ENCODE results near the gene DYNC2I2.
"Not testable (repeated sequence)": the region's sequence is repeated elsewhere in the genome, so short reads cannot be mapped to it uniquely, and the experiment has no call there.

The DYNC2I2 gene

DNA sequence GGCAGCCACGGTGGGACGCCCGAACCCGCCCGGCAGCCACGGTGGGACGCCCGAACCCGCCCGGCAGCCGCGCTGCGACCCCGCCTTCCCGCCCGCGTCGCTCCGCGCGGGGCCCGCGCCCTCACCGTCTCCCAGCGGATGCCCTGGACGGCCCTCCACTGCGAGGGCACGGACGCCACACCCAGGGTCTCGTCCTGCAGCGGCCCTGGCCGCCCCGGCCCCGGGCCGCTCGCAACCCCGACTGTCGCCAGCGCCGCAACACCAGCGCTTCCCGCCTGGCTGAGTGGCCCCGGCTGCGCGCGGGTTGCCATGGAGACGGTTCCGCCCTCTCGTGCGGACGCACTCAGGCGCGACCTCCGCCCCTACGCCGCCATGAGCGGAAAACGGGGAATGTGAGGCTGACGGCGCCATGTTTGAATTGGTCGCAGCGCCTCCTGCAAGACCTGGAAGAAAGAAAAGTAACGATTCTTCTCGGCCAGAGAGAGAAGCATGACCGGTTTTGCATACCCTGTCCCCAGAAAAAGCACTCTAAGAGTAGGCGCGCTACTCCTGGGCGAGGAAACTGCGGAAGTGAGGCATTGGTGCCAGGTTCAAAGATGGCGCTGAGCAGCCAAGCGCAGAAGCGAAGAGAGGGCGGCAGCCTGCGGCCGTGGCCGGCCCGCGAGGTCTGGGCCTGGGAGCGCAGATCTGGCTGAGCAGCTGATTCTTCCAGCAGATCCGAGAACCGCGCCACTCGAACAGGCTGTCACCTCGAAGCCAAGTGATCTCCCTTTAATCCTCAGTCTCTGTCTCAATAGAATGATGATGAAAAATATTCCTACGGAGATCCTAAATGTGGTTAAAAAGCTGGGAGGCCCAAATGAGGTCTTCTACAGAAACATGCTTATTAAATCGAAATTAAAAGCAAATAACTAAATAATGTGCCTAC is at the start of gene DYNC2I2:
TSS of gene DYNC2I2 (minus strand) at position 432 of the 928 bp plus-strand sequence. CDS start at position 311, 121 bp downstream.
- DNase-seq, result peak; percentile 93

DNA sequence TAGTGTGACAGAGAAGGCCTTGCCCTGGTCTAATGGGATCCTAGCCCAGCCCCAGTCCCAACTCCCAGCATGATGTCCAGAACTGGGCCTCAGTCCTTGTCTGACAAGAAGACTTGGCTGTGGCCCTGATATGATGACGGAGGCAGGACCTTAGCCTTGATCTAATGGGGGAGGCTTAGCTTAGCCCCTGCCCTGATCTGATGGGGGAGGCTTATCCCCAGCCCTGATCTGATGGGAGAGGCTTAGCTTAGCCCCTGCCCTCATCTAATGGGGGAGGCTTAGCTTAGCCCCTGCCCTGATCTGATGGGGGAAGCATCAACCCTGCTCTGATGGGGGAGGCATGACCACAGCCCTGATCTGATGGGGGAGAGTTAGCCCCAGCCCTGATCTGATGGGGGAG is 49.4 kb upstream of the DYNC2I2 start:
- no peak for DNase-seq

DNA sequence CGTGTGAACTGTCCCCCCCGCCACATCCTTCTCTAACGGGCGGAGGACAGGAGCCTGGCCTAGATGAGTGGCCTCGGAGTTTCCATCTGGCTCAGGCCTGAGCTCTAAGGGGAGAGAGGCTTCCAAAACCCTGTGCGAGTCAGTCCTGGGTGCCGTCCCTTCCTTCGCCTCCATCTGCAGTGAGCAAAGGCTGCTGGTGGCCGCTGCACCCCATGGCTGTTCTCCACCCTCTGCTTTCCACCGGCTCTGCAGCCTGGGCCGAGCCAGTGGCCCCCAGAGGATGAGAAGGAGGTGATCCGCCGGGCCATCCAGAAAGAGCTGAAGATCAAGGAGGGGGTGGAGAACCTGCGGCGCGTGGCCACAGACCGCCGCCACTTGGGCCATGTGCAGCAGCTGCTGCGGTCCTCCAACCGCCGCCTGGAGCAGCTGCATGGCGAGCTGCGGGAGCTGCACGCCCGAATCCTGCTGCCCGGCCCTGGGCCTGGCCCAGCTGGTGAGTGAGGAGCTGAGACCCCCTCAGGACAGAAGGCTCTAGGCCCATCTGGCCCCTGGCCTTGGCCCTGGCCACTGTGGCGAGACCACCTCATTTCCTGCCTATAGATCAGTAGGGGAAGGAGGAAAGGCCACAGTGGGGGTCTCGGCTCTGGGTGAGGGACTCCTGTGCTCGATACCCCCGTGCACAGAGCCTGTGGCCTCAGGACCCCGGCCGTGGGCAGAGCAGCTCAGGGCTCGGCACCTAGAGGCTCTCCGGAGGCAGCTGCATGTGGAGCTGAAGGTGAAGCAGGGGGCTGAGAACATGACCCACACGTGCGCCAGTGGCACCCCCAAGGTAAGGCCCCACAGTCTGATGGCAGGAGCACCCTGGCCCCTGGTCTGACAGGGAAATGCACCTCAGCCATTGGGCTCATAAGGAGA is 48.7 kb upstream of the DYNC2I2 start:
- no peak for DNase-seq

DNA sequence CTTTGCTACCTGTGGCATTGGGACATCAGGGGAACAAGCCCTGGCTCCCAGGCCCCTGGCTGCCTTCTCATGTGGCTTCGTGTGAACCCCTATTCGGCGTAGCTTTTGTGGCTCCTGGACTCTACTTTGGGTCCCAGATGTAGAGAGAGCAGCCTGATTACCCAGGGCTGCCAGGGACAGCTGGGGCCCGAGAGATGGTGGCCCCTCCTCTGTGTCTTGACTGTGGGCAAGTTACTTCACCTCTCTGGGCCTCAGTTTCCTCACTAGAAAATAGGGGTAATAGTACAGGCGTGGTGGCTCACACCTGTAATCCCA is 47.7 kb upstream of the DYNC2I2 start:
- DNase-seq, result no peak

DNA sequence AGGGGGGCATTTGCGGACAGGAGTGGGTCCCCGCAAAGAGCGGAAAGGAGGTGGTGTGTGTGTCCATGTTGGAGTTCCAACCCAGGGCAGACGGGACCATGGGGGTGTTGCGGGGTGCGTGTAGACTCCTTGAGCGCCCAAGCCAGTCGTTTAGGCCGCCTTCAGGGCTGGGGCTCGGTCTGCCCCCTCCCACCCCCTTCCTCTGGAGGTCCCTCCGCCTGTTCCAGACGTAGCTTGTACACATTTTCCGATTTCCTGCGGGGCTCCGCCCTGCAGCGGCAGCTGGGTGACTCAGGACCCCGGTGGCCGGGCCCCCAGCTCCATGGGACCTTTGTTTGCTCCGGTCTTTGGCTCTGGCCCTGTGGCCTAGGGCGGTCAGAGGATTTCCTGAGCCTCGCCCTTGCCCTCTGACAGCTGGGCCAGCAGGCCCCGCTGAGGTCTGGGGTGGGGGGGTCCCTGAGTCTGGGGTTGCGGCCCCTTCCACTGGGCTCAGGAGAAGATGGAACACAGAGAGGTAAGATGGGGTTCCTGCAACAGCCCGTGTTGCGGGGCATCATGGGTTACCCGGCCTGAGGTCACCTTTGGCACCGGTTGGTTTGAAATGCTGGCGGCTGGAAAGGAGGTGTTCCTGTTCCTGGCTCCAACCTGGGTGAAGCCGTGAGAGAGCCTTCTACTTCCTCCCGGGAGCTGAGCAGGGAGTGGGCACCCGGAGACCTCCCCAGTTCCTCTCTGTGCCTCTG is 47.1 kb upstream of the DYNC2I2 start:
- DNase-seq, result no peak

DNA sequence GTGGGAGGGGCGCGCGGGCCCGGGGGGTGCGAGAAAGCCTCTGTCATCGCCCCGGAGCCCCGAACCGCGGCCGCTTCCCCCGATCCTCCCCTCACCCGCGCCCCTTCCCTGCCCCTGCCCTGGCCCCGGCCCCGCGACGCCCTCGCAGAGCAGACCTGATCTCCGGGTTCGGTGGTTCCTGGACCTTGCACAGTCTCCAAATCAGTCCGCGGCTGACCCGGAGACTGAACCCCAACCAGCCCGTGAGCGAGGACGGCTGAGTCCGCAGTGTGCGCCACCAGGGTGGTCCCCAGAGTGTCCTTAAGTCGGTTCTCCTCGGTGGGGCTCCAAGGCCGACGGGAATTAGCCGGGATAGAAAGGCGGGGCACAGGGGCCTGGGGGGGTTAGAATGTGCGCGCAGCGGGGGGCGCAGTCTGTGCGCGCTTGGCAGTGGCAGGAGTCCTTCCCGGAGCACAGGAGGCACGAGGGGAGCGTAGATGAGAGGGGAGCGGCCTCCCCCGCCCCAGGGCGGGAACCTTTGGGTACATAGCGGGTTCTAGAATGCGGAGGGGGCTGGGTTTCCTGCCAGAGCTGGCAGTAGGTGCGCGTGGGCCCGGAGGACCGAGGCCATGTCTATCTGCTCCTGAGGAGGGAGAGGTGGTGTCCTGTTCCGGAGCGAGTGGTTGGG is 46.4 kb upstream of the DYNC2I2 start:
- no peak for DNase-seq

DNA sequence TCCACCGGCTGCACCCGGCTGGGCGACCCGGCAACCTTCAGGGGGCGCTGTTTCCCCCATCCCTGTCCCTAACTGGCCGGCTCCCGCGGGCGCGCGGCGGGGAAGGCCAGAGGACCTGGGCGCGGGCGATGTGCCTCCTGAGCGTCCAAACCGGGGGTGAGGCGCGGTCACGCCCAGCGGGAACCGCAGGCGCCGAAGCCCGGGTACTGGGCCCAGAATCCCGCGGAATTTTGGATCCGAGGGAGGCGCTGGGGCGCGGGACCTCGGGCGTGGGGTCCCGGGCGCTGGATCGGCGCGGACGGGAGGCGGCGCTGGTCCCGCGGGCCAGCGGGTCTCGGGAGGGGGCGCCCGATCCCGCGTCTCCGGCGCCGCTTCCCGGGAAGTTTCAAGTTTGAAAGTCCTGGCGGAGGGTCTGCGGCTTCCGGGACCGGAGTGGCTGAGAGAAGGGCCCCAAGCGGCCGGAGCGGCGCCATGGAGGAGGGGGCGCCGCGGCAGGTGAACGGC is 45.9 kb upstream of the DYNC2I2 start, which contains the start of gene PKN3:
TSS of gene PKN3 (plus strand) at position 59 of the 504 bp plus-strand sequence. CDS start at position 472, 413 bp downstream.
- DNase-seq, result peak; percentile 76

DNA sequence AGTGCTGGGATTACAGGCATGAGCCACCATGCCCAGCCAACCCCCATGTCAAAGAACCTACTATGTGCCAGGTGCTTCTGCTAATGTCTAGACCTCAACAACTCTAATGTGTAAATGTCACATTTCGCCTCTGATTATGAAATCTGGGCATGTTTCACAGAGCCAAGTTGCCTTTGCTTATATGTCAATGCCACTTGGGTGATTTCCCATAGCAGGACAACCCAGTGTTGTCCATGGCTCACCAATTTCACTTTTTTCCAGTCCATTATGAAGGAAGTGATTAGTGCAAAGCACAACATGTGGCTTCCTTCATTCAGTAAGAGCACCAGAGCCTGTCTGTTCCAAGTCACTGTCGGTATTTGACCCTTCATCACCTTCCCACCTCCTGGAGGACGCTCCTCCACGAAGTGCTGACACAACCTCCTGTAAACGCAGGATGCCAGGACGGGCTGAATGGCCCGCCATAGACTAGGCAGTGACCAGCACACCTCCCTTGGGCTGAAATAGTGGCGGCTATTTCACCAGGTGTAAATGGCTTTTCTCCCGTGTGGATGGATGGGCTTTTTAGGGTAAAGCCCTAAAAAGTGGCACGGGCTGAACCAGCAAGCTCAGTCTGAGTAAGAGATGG is 44.7 kb upstream of the DYNC2I2 start:
- DNase-seq, result no peak

DNA sequence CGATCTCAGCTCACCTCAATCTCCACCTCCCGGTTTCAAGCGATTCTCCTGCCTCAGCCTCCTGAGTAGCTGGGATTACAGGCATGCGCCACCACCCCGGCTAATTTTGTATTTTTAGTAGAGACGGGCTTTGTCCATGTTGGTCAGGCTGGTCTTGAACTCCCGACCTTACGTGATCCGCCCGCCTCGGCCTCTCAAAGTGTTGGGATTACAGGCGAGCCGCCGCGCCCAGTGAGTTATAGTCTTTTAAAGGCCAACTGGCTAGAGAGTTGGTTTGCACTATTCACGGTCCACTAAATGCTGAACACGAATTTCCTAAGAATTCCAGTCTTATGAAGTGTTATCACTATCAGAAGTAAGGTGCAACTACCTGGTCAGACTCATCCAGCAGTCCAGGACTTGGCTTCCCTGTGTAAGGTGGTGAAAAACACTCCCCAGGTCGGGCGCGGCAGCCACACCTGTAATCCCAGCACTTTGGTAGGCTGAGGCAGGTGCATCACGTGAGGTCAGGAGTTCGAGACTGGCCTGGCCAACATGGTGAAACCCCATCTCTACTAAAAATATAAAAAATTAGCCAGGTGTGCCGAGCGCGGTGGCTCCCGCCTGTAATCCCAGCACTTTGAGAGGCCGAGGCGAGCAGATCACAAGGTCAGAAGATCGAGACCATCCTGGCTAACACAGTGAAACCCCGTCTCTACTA is 42.6 kb upstream of the DYNC2I2 start:
- DNase-seq, result not testable (repeated sequence)

DNA sequence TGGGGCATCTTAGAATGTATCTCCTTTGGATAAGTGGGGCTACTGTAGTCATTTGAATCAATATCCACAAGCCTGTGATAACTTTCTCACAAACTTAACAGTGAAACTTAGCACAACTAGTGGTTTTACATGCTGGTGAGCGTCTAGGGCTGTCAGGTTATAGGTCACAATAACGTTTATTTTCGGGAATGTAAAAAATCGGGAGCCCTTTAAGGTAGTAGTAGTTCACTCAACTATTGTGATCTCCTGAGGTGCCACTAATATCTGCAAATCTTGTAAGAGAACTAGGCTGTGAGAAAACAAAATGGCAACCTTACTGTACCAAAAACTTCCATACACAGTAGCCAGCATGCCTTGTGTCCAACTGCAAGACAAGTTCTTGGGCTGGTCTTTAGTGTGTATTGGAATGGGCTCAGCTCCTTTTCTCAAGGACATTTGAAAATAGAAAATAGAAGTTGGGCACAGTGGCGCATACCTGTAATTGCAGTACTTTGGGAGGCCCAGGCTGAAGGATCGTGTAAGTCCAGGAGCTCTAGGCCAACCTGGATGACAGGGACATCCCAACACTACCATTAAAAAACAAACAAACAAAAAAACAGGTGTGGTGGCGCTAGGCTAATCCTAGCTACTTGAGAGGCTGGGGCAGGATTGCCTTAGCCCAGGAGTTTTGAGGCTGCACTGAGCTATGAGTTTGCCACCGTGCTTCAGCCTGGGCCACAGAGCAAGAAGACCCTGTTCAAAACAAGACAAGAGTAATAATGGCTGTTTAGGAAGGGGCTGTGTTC is 40.5 kb upstream of the DYNC2I2 start:
- no peak for DNase-seq

DNA sequence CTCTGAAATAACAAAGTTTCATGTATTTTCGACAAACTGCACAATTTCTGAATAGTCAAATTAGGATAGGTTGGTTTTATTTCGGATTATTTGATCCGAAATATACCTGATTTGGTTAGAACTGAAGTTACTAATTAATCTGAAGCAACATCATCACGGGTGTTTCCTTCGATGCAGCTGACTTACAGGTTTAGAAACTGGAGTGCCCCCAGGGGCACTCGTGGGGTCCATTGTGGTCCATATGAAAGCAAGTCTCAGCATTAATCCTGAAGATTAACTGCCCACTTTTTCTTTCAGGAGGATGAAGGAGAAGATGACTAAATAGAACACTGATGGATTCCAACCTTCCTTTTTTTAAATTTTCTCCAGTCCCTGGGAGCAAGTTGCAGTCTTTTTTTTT is 37.7 kb upstream of the DYNC2I2 start:
- DNase-seq, result no peak

DNA sequence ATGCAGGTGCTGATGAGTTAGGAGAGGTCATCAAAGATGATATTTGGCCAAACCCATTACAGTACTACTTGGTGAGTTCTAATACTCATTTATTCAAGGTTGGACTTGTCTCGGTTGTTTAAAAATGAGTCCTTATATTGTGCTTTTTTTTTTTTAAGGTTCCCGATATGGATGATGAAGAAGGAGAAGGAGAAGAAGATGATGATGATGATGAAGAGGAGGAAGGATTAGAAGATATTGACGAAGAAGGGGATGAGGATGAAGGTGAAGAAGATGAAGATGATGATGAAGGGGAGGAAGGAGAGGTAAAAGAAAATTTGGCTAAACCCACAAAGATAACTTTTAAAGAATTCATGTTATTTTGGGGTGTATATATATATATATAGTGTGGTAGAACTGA is 37.1 kb upstream of the DYNC2I2 start:
- not testable (repeated sequence) for DNase-seq

DNA sequence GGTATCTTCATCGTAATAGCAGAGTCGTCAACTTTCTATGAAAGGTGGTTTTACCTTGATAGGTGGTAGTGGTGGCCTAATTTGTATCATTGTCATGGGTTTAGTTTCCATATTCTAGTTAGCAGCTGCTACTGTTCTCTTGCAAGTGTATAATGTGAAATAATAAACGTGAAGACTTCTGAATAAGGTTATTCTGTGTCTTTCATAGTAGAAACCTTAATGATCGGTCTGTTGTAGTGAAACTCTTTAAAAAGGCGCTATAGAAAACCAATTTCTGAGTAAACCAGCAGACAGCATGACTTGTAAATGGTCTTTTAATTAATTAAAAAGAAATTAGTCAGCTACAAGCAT is 34.0 kb upstream of the DYNC2I2 start:
- DNase-seq, result no peak

DNA sequence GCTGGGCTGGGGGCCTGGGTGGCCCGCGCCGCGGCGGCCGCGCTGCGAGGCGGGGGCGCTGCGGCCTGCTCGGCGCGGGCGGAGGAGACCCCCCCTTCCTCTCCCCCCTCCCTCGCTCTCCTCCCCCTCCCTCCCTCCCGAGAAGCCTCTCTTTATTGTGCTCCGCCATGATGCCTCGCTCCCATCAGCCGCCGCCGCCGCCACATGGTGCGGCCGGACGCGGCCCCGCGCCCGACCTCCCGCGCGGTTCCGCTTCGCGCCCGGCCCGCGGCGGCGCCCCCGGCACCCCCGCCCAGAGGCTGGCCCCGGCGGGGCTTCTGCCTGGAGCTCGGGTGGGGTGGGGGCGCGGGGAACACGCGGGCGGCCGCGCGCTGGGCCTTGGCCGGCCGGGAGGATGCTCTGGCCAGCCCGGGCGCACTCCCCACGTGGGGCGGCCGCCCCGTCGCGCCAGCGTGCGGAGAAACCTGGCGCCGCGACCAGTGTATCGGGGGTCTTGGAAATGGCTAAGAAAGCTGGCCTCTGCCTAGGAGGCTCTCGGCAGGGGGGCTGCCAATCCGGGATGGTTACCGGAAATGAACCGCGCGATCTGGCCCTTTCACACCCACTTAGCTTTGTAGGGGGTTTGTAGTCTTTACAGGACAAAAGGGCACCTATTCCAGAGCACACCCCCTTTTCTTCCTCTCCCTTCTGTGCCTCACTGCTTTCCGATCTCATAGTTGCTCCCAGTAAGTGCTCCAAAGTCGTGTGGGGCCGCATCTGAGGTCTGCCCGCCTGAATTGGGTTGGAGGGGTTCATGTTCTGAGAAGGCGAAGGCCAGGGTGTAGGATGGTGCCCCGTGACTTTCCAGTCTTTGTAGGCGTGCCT is 33.4 kb upstream of the DYNC2I2 start:
- DNase-seq, result peak; percentile 57

DNA sequence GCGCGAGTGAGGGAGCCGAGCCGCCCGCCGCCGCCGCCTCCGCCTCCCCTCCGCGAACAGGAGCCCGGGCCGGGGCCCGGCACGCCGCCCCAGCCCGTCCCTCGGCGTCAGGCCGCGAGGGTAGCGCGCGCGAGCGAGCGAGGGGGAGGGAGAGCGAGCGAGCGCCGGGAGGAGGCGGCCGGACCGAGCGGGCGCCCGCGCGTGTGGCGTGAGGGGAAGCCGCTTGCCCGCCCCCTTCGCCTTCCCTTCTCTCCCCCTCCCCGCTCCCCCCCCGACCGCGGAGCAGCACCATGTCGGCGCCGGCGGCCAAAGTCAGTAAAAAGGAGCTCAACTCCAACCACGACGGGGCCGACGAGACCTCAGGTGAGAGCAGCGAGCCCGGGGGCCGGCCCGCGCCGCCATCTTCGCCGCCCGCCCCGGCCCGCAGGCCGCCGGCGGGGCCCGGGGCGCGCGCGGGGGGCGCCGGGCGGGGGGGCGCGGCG is 32.7 kb upstream of the DYNC2I2 start:
- no peak for DNase-seq

DNA sequence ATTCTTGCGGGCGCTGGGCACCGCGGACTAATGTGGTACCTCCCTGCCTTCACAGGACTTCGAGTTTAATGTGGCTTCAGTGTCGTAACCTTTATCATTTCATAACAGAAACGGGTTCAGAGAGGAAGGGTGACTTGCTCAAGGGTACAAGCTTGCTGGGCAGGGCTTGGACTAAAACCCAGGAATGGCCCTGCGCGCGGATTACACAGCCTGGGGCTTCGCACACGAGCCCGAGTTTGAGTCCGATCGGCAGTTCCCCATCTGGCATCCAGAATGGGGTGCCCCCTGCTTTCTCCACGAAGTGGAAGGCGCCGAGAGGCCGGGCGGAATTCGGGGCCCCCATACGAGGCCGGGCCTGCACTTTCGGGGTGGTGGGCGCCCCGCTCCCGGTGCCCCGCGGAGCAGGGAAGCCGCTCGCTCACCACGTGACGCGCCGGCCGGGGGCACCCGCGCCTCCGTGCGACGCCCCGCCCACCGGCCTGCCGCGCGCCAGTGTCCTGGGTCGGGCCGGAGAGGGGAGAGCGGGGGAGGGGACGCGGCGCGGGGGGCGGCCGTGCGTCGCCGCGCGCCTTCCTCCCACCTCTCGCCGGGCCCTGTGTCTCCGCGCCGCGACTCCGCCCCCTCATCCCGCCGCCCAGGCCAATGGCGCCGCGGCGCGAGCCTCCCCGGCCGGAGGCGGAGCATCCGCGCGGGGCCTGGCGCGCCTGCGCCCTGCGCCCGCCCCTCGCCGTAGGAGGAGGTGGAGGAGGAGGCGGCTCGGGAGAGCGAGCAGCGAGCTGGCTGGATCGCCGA is 32.0 kb upstream of the DYNC2I2 start, which contains the start of gene SET:
TSS of gene SET (plus strand) at position 722 of the 792 bp plus-strand sequence. CDS start 361 bp downstream, outside the sequence.
- peak; percentile 95 for DNase-seq

DNA sequence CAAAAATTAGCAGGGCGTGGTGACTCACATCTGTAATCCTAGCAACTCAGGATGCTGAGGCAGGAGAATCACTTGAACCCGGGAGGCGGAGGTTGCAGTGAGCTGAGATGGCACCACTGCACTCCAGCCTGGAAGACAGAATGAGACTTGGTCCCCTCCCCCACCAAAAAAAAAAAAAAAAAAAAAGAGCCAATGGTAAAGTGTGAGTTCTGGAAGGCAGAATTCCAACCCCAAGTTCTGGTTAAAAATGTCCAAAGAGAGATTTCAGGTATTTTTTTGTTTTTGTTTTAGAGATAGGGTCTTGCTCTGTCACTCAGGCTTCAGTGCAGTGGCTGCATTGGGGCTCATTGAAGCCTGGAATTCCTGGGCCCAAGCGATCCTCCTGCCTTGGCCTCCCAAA is 30.8 kb upstream of the DYNC2I2 start:
- DNase-seq, result no peak
